OCI-LY3 (cell line): ENCODE results near the gene PRSS23.

ENCODE experiments used
- H2AFZ ChIP-seq: fragments of 200-600, 300-600 bp; shearing (Covaris generic); 2 replicates; pipeline ENCODE4 v1.6.0; 2014; ENCODE audit warnings: antibody characterized with exemption, low read depth, low read length
- H3K27ac ChIP-seq: fragments of 200-600, 300-600 bp; sonication (generic); 2 replicates; pipeline ENCODE4 v1.5.1; 2014; ENCODE audit warnings: mild to moderate bottlenecking, low read length, moderate library complexity, mixed read lengths
- H3K27me3 ChIP-seq: fragments of 200-600, 300-600 bp; sonication (generic); 2 replicates; pipeline ENCODE4 v1.6.1; 2014; ENCODE audit warnings: low read depth, low read length, mixed read lengths
- H3K36me3 ChIP-seq: fragments of 200-600, 300-600 bp; sonication (generic); replicated peaks from 2 replicates; pipeline ENCODE3; 2014; ENCODE audit warnings: low read depth, low read length, mixed read lengths
- H3K4me1 ChIP-seq: fragments of 300-600, 200-600 bp; sonication (generic); 2 replicates; pipeline ENCODE4 v1.6.1; 2014; ENCODE audit warnings: low read length, mixed read lengths
- H3K4me2 ChIP-seq: fragments of 200-600, 300-600 bp; sonication (generic); 2 replicates; pipeline ENCODE4 v1.6.1; 2014; ENCODE audit warnings: low read length, mixed read lengths
- H3K4me3 ChIP-seq: fragments of 300-600, 200-600 bp; sonication (generic); 2 replicates; pipeline ENCODE4 v1.5.1; 2014; ENCODE audit warnings: antibody characterized with exemption, mild to moderate bottlenecking, low read length, moderate library complexity
- H3K79me2 ChIP-seq: fragments of 300-600, 200-600 bp; shearing (Covaris generic); 2 replicates; pipeline ENCODE4 v1.6.1; 2014; ENCODE audit warnings: mild to moderate bottlenecking, low read length, mixed read lengths
- H3K9ac ChIP-seq: fragments of 300-600, 200-600 bp; shearing (Covaris generic); 2 replicates; pipeline ENCODE4 v1.6.0; 2014; ENCODE audit warnings: mild to moderate bottlenecking, low read length, moderate library complexity
- H3K9me3 ChIP-seq: fragments of 200-600, 300-600 bp; shearing (Covaris generic); 2 replicates; pipeline ENCODE4 v1.6.1; 2014; ENCODE audit warnings: low read length, mixed read lengths; ENCODE audit not compliant: insufficient read depth
- H4K20me1 ChIP-seq: fragments of 200-600, 300-600 bp; sonication (generic); 2 replicates; pipeline ENCODE4 v1.6.1; 2016; ENCODE audit warnings: low read length, mixed read lengths; ENCODE audit not compliant: insufficient read depth
- EZH2phosphoT487 ChIP-seq: fragments of 200-600 bp; shearing (Covaris generic); IDR thresholded peaks from 2 replicates; pipeline ENCODE4 v1.6.1; 2018; ENCODE audit warnings: antibody characterized with exemption, mixed run types, low read depth
- TF ChIP-seq, protein P1 (sequence below): fragments of 200-600, 300-600 bp; sonication (generic); IDR thresholded peaks from 2 replicates; pipeline ENCODE4 v1.5.1; 2014; ENCODE audit warnings: antibody characterized with exemption, low read length, low read depth

PRSS23 gene, protein sequence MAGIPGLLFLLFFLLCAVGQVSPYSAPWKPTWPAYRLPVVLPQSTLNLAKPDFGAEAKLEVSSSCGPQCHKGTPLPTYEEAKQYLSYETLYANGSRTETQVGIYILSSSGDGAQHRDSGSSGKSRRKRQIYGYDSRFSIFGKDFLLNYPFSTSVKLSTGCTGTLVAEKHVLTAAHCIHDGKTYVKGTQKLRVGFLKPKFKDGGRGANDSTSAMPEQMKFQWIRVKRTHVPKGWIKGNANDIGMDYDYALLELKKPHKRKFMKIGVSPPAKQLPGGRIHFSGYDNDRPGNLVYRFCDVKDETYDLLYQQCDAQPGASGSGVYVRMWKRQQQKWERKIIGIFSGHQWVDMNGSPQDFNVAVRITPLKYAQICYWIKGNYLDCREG

DNA sequence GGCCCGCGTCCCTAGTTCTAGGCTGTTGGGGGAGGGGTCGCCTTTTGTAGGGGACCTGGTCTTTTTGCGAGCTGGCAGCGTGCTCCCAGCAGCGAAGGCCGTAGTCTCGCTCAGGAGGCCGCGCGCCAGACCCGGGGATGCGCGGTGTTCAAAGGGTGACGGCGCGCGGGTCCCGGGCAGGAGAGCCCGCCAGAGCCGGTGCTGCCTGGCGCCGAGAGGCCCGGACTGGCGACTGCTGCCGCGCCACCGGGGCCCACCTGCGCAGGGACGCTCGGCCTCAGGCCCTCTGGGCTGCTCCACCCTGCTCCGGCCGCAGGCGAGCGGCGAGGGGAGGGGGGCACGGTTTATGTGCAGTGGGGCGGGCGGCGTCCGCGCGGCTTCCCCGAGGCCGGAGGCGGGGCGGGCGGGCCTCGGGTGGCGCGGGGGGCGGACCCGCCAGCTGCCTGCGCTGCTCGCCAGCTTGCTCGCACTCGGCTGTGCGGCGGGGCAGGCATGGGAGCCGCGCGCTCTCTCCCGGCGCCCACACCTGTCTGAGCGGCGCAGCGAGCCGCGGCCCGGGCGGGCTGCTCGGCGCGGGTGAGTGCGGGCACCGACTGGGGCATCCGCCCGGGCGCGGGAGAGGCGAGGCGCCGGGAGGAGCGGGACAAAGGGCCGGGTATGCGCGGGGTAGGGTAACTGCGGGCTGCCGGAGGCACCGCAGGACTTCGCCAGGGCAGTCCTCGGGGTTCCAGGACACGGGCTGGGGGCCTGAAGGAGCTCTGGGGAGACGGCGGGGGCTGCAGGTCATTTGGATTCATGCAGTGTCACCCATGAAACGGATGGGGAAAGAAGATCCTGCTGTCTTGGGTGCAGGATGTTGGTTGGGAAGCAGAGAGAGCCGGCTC lies at the start of gene PRSS23:
TSS of gene PRSS23 (plus strand) at position 467 of the 884 bp plus-strand sequence. CDS start 7,102 bp downstream, outside the sequence.
- H3K79me2 ChIP-seq: no peaks in the 10 kb centered on the region
- TF ChIP-seq EZH2phosphoT487: no peak
- TF ChIP-seq, protein P1, sequence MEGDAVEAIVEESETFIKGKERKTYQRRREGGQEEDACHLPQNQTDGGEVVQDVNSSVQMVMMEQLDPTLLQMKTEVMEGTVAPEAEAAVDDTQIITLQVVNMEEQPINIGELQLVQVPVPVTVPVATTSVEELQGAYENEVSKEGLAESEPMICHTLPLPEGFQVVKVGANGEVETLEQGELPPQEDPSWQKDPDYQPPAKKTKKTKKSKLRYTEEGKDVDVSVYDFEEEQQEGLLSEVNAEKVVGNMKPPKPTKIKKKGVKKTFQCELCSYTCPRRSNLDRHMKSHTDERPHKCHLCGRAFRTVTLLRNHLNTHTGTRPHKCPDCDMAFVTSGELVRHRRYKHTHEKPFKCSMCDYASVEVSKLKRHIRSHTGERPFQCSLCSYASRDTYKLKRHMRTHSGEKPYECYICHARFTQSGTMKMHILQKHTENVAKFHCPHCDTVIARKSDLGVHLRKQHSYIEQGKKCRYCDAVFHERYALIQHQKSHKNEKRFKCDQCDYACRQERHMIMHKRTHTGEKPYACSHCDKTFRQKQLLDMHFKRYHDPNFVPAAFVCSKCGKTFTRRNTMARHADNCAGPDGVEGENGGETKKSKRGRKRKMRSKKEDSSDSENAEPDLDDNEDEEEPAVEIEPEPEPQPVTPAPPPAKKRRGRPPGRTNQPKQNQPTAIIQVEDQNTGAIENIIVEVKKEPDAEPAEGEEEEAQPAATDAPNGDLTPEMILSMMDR: no peak
- H3K4me1 ChIP-seq: no peaks in the 10 kb centered on the region
- H3K4me2 ChIP-seq: no peak within 1 kb of the TSS
- H3K9ac ChIP-seq: no peak within 1 kb of the TSS
- no peak within 1 kb of the TSS for H3K27ac ChIP-seq
- H3K36me3 ChIP-seq: no peaks in the 10 kb centered on the region
- peaks cover 31% of the 10 kb centered on the region for H3K27me3 ChIP-seq
- H4K20me1 ChIP-seq: no peaks in the 10 kb centered on the region
- no peak within 1 kb of the TSS for H2AFZ ChIP-seq
- no peaks in the 10 kb centered on the region for H3K9me3 ChIP-seq
- no peak within 1 kb of the TSS for H3K4me3 ChIP-seq

DNA sequence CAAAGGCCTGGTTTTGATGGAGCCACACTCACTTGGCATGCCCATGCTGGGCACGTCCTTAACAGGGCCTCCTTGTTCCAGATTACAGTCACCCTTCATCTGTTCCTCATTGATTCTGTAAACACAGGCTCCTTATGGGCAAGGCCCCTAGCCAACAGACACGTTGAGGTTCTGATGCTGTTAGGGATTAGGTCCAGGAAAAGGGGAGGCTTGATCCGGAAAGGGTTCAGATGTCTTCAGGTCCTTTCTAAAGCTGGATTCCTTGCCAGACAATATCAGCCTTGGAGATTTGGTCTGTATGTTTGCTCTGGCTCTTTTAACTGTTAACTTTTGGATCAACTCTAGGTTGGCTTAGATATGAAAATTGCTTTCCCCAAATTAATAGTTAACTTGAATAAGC lies 46.9 kb upstream of the PRSS23 start:
- H3K27me3 ChIP-seq: 0 out of 2 replicates have a peak, but pooled peaks cover 3% of the 10 kb centered on the region
- no peak overlapping the region for H2AFZ ChIP-seq
- H3K9ac ChIP-seq: no peak overlapping the region
- no peak overlapping the region for H3K27ac ChIP-seq
- H3K36me3 ChIP-seq: no peaks in the 10 kb centered on the region
- H3K79me2 ChIP-seq: no peaks in the 10 kb centered on the region
- H3K4me2 ChIP-seq: no peak overlapping the region
- H3K9me3 ChIP-seq: no peaks in the 10 kb centered on the region
- no peak for TF ChIP-seq EZH2phosphoT487
- TF ChIP-seq, protein P1: no peak
- no peaks in the 10 kb centered on the region for H3K4me1 ChIP-seq
- H3K4me3 ChIP-seq: no peak overlapping the region
- no peaks in the 10 kb centered on the region for H4K20me1 ChIP-seq

DNA sequence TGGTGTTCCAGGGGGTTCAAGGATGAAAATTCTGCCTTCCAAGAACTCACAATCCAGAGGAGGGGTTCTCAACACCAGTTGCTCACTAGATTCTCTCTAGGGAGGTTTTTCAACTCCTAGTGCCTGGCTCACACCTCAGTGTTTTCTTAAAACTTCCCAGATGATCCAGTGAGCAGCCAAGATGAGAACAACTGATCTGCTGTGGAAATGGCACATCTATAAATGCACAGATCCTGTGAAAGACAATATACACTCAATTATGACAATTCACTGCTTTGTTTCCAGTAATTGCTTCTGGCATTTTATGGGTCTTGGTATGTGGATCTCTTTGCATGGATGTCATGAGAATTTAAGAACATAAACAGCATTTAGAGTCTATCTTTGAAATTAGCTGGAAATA lies 45.2 kb upstream of the PRSS23 start:
- H3K4me2 ChIP-seq: no peak overlapping the region
- no peaks in the 10 kb centered on the region for H3K36me3 ChIP-seq
- no peaks in the 10 kb centered on the region for H3K79me2 ChIP-seq
- H3K9ac ChIP-seq: no peak overlapping the region
- H2AFZ ChIP-seq: no peak overlapping the region
- H4K20me1 ChIP-seq: no peaks in the 10 kb centered on the region
- 0 out of 2 replicates have a peak, but pooled peaks cover under 1% of the 10 kb centered on the region for H3K27me3 ChIP-seq
- no peak overlapping the region for H3K4me3 ChIP-seq
- no peak for TF ChIP-seq EZH2phosphoT487
- TF ChIP-seq, protein P1: no peak
- no peaks in the 10 kb centered on the region for H3K9me3 ChIP-seq
- H3K27ac ChIP-seq: no peak overlapping the region
- H3K4me1 ChIP-seq: no peaks in the 10 kb centered on the region

DNA sequence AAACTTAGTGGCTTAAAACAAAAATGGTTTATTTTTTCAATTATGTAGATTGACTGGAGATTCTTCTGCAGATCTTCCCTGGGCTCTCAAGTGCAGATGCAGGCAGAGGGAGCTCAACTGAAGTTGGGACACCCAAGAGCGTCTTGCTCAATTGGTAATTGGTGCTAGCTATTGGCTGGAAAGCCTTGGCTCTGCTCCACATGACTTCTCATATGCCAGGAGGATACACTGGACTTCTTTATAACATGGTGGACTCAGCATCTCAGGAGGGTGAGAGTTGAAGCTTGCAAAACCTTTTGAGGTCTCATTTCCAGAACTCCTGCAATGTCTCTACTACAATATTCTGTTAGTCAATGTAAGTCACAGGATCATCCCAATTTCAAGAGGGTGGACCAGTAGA lies 42.2 kb upstream of the PRSS23 start:
- no peak overlapping the region for H3K4me3 ChIP-seq
- no peak overlapping the region for H3K27ac ChIP-seq
- no peaks in the 10 kb centered on the region for H3K79me2 ChIP-seq
- TF ChIP-seq, protein P1: no peak
- TF ChIP-seq EZH2phosphoT487: no peak
- no peaks in the 10 kb centered on the region for H4K20me1 ChIP-seq
- H3K4me1 ChIP-seq: no peaks in the 10 kb centered on the region
- H3K4me2 ChIP-seq: no peak overlapping the region
- H3K9ac ChIP-seq: no peak overlapping the region
- H3K36me3 ChIP-seq: no peaks in the 10 kb centered on the region
- no peaks in the 10 kb centered on the region for H3K9me3 ChIP-seq
- no peaks in the 10 kb centered on the region for H3K27me3 ChIP-seq
- H2AFZ ChIP-seq: no peak overlapping the region
